Upper lobe of left lung (tissue), 4 donors: ENCODE results near the gene INPP5D.

Experiments used
- CTCF ChIP-seq, 6 experiments: fragments of 450-650 bp in 4 of 6; fragments of 200-600 bp in 2 of 6; sonication (generic) in 2 of 6; IDR thresholded peaks; one replicate each; pipeline ENCODE4 v1.5.1; 2016 to 2019; ENCODE audit warnings: antibody characterized with exemption in 6 of 6
- POLR2A ChIP-seq, 4 donors: fragments of 450-650 bp; IDR thresholded peaks; one replicate each; pipeline ENCODE4 v1.5.1; 2016 to 2017; ENCODE audit warnings: antibody characterized with exemption in 4 of 4, mild to moderate bottlenecking in 2 of 4
- POLR2AphosphoS5 ChIP-seq, 2 donors: sonication (generic); formaldehyde crosslinking; IDR thresholded peaks; one replicate each; pipeline ENCODE4 v1.5.1; 2017; ENCODE audit warnings: antibody characterized with exemption in 2 of 2

- TF ChIP-seq CTCF (IDR thresholded peaks at IDR 0.05) (no peak), POLR2A (IDR thresholded peaks at IDR 0.05) (no peak), POLR2AphosphoS5 (IDR thresholded peaks at IDR 0.05) (no peak)
These were observed 174.9 kb downstream of the INPP5D start for GRCh38 chr2:233234996-233235395.
